ENCODE measurements around the gene KCTD7. TPM values are rescaled to one million over a fixed set of nuclear protein-coding genes. Genes with fewer than 3 reads are reported as not detected.
"Not testable (repeated sequence)": the region's sequence is repeated elsewhere in the genome, so short reads cannot be mapped to it uniquely, and the experiment has no call there.

The KCTD7 gene
- total RNA-seq (2014; rRNA removed; shearing (Covaris generic); ENCODE audit: low replicate concordance): 3.0 and 18.5 TPM in 2 replicates

GRCh38 chr7:66628361-66629221 lies at the start of gene KCTD7:
Gene KCTD7, plus strand, starts transcription at chr7:66628881. Its CDS starts 184 bp downstream, at chr7:66629065.
- Histone ChIP-seq H3K9me3 (no peaks in the 10 kb centered on the region), H3K36me3 (no peaks in the 10 kb centered on the region), H3K27me3 (no peaks in the 10 kb centered on the region), H3K4me3 (peak within 1 kb of the TSS; percentile 80)
- DNase-seq: peak; percentile 98

GRCh38 chr7:66580380-66580779 lies 48.3 kb upstream of the KCTD7 start:
- not testable (repeated sequence) for H3K9me3 ChIP-seq, H3K4me3 ChIP-seq, DNase-seq, H3K36me3 ChIP-seq, H3K27me3 ChIP-seq

GRCh38 chr7:66582816-66583489 lies 45.7 kb upstream of the KCTD7 start:
- H3K9me3 ChIP-seq, H3K36me3 ChIP-seq, H3K27me3 ChIP-seq, H3K4me3 ChIP-seq, DNase-seq: not testable (repeated sequence)

GRCh38 chr7:66583490-66584110 lies 45.1 kb upstream of the KCTD7 start:
- Histone ChIP-seq H3K36me3 (no peaks in the 10 kb centered on the region; the same call in 1 of the 2 replicates), H3K27me3 (no peaks in the 10 kb centered on the region), H3K4me3 (no peak overlapping the region), H3K9me3 (no peaks in the 10 kb centered on the region)
- DNase-seq: no peak

GRCh38 chr7:66586181-66586580 lies 42.5 kb upstream of the KCTD7 start:
- Histone ChIP-seq H3K27me3 (no peaks in the 10 kb centered on the region), H3K9me3 (no peaks in the 10 kb centered on the region), H3K4me3 (no peak overlapping the region), H3K36me3 (no peaks in the 10 kb centered on the region; the same call in 1 of the 2 replicates)
- no peak for DNase-seq

GRCh38 chr7:66588226-66588625 lies 40.5 kb upstream of the KCTD7 start:
- not testable (repeated sequence) for H3K4me3 ChIP-seq

GRCh38 chr7:66588856-66589570 lies 39.7 kb upstream of the KCTD7 start:
- not testable (repeated sequence) for H3K36me3 ChIP-seq, H3K4me3 ChIP-seq, DNase-seq, H3K9me3 ChIP-seq, H3K27me3 ChIP-seq

More at GRCh38 chr7:66588226-66588625, 40.5 kb upstream of the KCTD7 start:
- DNase-seq, H3K27me3 ChIP-seq, H3K36me3 ChIP-seq, H3K9me3 ChIP-seq: not testable (repeated sequence)

GRCh38 chr7:66590302-66591057 lies 38.2 kb upstream of the KCTD7 start:
- not testable (repeated sequence) for H3K9me3 ChIP-seq, H3K27me3 ChIP-seq, H3K36me3 ChIP-seq
- DNase-seq: peak; percentile 38
- H3K4me3 ChIP-seq: peak overlapping the region; percentile 69

GRCh38 chr7:66591058-66591798 lies 37.5 kb upstream of the KCTD7 start:
- H3K9me3 ChIP-seq, H3K36me3 ChIP-seq, H3K27me3 ChIP-seq: not testable (repeated sequence)
- DNase-seq: peak; percentile 11
- H3K4me3 ChIP-seq: peak overlapping the region; percentile 69

- Histone ChIP-seq H3K36me3 (no peaks in the 10 kb centered on the region), H3K27me3 (no peaks in the 10 kb centered on the region), H3K9me3 (no peaks in the 10 kb centered on the region), H3K4me3 (peak overlapping the region; percentile 69)
- peak; percentile 88 for DNase-seq
Observed at GRCh38 chr7:66591799-66592596, 36.7 kb upstream of the KCTD7 start.

- H3K9me3 ChIP-seq, DNase-seq, H3K27me3 ChIP-seq, H3K36me3 ChIP-seq: not testable (repeated sequence)
- peak overlapping the region; percentile 69 for H3K4me3 ChIP-seq
Observed at GRCh38 chr7:66592597-66593146, 36.0 kb upstream of the KCTD7 start.

GRCh38 chr7:66594082-66594481 lies 34.6 kb upstream of the KCTD7 start:
- H3K27me3 ChIP-seq, H3K4me3 ChIP-seq, H3K9me3 ChIP-seq, DNase-seq, H3K36me3 ChIP-seq: not testable (repeated sequence)

- H3K4me3 ChIP-seq: no peak overlapping the region
Observed at GRCh38 chr7:66597461-66597860, 31.2 kb upstream of the KCTD7 start.

GRCh38 chr7:66602159-66602558 lies 26.5 kb upstream of the KCTD7 start:
- H3K4me3 ChIP-seq: no peak overlapping the region
- H3K36me3 ChIP-seq: no peaks in the 10 kb centered on the region
- no peaks in the 10 kb centered on the region for H3K9me3 ChIP-seq
- no peaks in the 10 kb centered on the region for H3K27me3 ChIP-seq
- DNase-seq: no peak

More at GRCh38 chr7:66597461-66597860, 31.2 kb upstream of the KCTD7 start:
- Histone ChIP-seq H3K9me3 (no peaks in the 10 kb centered on the region), H3K27me3 (no peaks in the 10 kb centered on the region), H3K36me3 (no peaks in the 10 kb centered on the region)
- DNase-seq: no peak
